ENCODE measurements around the gene CHCHD6.

CHCHD6 gene, protein sequence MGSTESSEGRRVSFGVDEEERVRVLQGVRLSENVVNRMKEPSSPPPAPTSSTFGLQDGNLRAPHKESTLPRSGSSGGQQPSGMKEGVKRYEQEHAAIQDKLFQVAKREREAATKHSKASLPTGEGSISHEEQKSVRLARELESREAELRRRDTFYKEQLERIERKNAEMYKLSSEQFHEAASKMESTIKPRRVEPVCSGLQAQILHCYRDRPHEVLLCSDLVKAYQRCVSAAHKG

GRCh38 chr3:126703512-126704493 is at the start of gene CHCHD6:
Gene CHCHD6, plus strand, starts transcription at chr3:126704240. Its CDS starts 73 bp downstream, at chr3:126704313.
- Mint-ChIP-seq H3K4me1 (peaks cover 27% of the 10 kb centered on the region), H3K9me3 (no peaks in the 10 kb centered on the region), H3K27ac (peak within 1 kb of the TSS; percentile 88), H3K4me3 (peak within 1 kb of the TSS; percentile 96), H3K27me3 (peaks cover 45% of the 10 kb centered on the region), H3K36me3 (peaks cover 6% of the 10 kb centered on the region)
- ATAC-seq = peak; percentile 99

DNA sequence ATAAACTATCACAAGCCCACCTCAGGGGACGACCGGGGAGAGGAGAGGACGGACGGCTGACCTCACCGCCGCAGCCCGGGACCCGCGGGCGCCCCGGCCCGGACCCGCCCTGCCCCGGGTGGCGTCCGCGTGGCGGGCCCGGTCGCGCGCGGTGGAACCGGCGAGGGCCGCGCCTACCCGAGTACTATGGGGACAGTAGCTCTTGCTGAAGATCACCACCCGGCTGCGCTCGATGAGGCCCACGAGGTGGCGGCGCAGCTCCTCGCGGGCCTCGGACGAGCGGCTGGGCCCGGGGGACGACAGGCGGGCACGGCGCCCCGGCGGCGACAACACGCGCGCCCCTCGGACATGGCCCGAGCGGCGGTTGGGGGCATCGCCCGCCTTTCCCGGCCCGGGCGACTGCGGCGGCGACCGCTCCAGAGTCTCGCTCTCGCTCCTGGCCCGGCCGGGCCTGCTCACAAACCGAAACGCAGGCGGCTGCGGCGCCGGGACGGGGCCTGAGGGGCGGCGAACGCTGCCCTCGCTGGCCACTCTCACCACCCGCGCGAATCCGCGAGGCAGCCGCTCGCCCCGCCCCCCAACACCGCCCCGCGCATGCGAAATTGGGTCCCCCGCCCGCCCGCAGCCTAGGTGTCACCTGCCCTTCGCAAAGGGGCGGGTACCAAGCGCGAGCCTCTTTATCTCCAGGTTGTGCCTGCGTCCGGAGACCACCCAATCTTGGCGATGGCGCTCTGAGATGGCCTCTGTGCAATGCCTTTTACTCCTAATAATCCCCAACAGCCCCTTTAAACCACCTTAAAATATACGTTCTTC is 49.3 kb upstream of the CHCHD6 start, which contains the start of gene TXNRD3:
Gene TXNRD3, minus strand, starts transcription at position 554 of the 813 bp plus-strand sequence.
- no peak within 1 kb of the TSS for H3K27ac Mint-ChIP-seq

DNA sequence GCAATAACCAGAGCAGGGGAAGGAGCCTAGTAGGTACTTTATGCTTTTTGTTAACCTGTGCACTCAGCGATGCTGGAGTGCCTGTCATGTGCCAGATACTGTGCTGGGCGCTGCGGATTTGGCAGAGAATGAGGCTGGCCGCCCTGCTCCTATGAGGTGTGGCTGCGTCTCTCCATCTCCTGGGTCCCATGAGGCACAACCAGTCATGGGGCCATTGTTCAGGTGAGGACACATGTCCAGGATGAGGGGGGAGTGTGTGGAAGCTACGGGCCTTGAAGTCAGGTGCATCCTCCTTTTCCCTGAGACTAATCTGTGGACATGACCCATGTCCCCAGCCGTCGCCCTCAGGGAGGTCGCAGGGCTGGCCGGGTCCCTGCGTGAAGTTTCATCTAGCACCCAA is 48.2 kb upstream of the CHCHD6 start:
- no peaks in the 10 kb centered on the region for H3K9me3 Mint-ChIP-seq
- no peaks in the 10 kb centered on the region for H3K36me3 Mint-ChIP-seq
- H3K27me3 Mint-ChIP-seq = peaks cover 59% of the 10 kb centered on the region
- no peak for ATAC-seq
- no peak overlapping the region for H3K27ac Mint-ChIP-seq
- no peak overlapping the region for H3K4me3 Mint-ChIP-seq
- H3K4me1 Mint-ChIP-seq = no peaks in the 10 kb centered on the region

More for the DNA sequence above, 49.3 kb upstream of the CHCHD6 start, which contains the start of gene TXNRD3:
- H3K4me3 Mint-ChIP-seq = peak within 1 kb of the TSS; percentile 81
- ATAC-seq = peak; percentile 87
- peaks cover 48% of the 10 kb centered on the region for H3K27me3 Mint-ChIP-seq
- H3K4me1 Mint-ChIP-seq = no peaks in the 10 kb centered on the region
- no peaks in the 10 kb centered on the region for H3K36me3 Mint-ChIP-seq
- H3K9me3 Mint-ChIP-seq = no peaks in the 10 kb centered on the region

DNA sequence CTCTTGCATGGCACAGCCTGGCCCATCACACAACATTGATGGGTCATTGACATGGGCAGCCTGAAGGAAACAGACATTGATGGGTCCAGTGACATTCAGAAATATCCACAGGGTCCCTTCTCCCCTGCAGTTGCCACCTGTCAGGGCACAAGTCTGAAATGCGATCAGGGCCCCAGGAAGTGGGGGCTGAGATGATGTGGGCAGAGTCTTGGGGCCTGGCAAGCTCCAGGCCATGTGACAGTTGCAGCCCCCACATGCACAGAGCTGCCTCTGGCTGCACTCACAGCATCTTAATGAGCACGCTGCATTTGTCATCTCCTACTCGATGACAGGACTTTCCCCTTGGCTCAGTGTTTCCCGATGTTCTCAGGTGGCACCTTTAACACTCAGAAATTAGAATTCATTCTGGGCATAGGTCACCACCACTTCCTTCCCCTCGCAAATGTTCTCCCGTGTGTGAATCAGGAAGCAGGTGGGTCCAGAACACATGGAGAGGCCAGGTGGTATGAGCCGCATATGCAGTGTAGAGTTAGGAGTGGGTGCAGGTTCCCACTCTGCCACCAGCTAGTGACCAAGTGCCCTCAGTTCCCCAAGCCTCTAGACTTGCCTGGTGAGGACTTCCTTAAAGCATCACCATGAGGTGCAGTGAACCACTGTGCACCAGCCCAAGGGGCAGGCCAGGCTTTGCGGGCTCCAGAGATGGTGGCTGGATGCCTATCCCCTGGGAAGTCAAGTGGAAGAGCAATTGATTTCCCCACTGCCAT is 47.5 kb upstream of the CHCHD6 start:
- Mint-ChIP-seq H3K27ac (no peak overlapping the region), H3K27me3 (peaks cover 64% of the 10 kb centered on the region), H3K4me1 (no peaks in the 10 kb centered on the region), H3K4me3 (no peak overlapping the region), H3K9me3 (no peaks in the 10 kb centered on the region), H3K36me3 (no peaks in the 10 kb centered on the region)
- no peak for ATAC-seq

DNA sequence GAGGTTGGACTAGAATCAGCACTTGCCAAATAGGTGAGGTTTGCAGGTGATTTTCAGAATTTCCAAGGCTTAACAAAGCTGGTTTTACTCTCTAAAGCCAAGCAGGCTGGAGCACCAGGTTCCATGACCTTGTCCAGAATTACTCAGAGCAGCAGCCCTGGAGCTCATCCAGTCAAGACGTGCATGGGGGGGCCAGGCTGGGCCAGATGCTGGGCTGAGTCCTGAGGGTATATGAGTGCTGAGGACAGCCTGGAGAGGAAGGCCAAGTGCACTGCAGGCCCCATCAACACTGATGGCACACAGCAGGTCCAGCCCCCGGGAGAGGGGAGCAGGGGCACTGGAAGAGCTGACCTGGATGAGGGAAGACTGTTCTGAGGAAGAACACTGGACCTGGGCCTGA is 46.1 kb upstream of the CHCHD6 start:
- H3K4me1 Mint-ChIP-seq = no peaks in the 10 kb centered on the region
- peaks cover 70% of the 10 kb centered on the region for H3K27me3 Mint-ChIP-seq
- H3K27ac Mint-ChIP-seq = no peak overlapping the region
- no peak for ATAC-seq
- H3K36me3 Mint-ChIP-seq = no peaks in the 10 kb centered on the region
- no peak overlapping the region for H3K4me3 Mint-ChIP-seq
- H3K9me3 Mint-ChIP-seq = no peaks in the 10 kb centered on the region

GRCh38 chr3:126658584-126658983 is 45.5 kb upstream of the CHCHD6 start:
- H3K9me3 Mint-ChIP-seq = no peaks in the 10 kb centered on the region
- H3K4me1 Mint-ChIP-seq = no peaks in the 10 kb centered on the region
- H3K36me3 Mint-ChIP-seq = no peaks in the 10 kb centered on the region
- no peak overlapping the region for H3K4me3 Mint-ChIP-seq
- H3K27ac Mint-ChIP-seq = no peak overlapping the region
- ATAC-seq = no peak
- H3K27me3 Mint-ChIP-seq = peaks cover 71% of the 10 kb centered on the region

- no peak for ATAC-seq
- peaks cover 1% of the 10 kb centered on the region for H3K4me1 Mint-ChIP-seq
- H3K9me3 Mint-ChIP-seq = no peaks in the 10 kb centered on the region
- H3K27ac Mint-ChIP-seq = no peak overlapping the region
- H3K27me3 Mint-ChIP-seq = peaks cover 77% of the 10 kb centered on the region
- H3K36me3 Mint-ChIP-seq = no peaks in the 10 kb centered on the region
- no peak overlapping the region for H3K4me3 Mint-ChIP-seq
These were observed 43.8 kb upstream of the CHCHD6 start for GRCh38 chr3:126659915-126660886.

GRCh38 chr3:126661532-126662364 is 42.3 kb upstream of the CHCHD6 start:
- Mint-ChIP-seq H3K4me3 (no peak overlapping the region), H3K27ac (no peak overlapping the region), H3K4me1 (peaks cover 16% of the 10 kb centered on the region), H3K36me3 (no peaks in the 10 kb centered on the region), H3K27me3 (peaks cover 80% of the 10 kb centered on the region), H3K9me3 (no peaks in the 10 kb centered on the region)
- ATAC-seq = no peak

GRCh38 chr3:126663257-126663656 is 40.8 kb upstream of the CHCHD6 start:
- Mint-ChIP-seq H3K27me3 (peaks cover 65% of the 10 kb centered on the region), H3K27ac (no peak overlapping the region), H3K4me1 (peaks cover 16% of the 10 kb centered on the region), H3K36me3 (no peaks in the 10 kb centered on the region), H3K9me3 (no peaks in the 10 kb centered on the region), H3K4me3 (no peak overlapping the region)
- no peak for ATAC-seq

DNA sequence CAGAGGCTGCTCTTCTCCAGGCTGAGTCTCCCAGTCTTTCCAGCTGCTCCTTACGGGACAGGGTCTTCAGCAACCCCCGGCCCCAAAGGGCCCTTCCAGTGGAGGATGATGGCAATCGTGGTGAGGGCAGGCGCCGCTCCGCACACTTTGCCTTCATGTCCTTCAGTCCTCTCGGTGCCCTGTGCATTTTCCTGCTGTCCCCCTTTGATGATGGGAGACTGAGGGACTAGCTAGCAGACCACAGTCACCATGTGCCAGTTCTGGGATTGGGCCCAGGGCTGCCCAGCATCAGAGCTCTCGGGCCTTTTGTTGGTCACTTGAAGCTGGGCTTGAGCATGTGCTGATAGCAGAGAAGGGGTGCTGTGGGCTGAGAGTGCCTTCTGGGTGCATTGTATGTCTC is 40.3 kb upstream of the CHCHD6 start:
- ATAC-seq = no peak
- no peak overlapping the region for H3K4me3 Mint-ChIP-seq
- H3K36me3 Mint-ChIP-seq = no peaks in the 10 kb centered on the region
- no peak overlapping the region for H3K27ac Mint-ChIP-seq
- peaks cover 60% of the 10 kb centered on the region for H3K27me3 Mint-ChIP-seq
- no peaks in the 10 kb centered on the region for H3K9me3 Mint-ChIP-seq
- peaks cover 16% of the 10 kb centered on the region for H3K4me1 Mint-ChIP-seq

DNA sequence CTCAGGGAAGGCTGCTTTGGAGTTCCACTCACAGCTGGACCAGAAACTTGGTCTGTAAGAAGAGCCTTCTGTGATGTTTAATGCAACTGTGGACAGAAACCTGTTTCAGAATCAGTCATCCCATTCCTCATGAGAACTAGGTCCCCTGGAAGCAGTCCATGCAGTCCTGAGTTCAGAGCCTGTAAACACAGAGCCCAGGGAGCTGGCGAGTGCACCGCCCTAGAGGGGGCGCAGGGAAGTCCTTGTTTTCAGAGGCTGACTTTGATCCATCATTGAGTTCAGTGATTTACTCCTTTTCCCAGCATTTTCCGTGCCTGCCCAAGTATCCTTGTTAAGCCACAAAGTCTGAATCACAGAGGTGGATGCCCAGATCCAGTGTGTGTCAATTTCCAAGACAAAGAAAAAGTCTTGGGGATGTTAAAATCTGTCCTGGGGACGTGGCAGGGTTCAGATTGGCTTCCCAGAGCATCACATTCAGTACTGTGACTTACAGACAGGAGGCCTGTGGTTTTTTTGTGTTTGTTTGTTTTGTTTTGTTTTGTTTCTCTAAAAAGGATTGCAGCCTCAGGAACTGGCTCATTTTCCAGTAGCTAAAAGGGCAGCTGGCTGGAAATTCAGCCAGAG is 39.3 kb upstream of the CHCHD6 start:
- Mint-ChIP-seq H3K9me3 (no peaks in the 10 kb centered on the region), H3K4me1 (peaks cover 16% of the 10 kb centered on the region), H3K4me3 (no peak overlapping the region), H3K36me3 (no peaks in the 10 kb centered on the region), H3K27me3 (peaks cover 55% of the 10 kb centered on the region), H3K27ac (no peak overlapping the region)
- no peak for ATAC-seq

GRCh38 chr3:126665221-126665936 is 38.7 kb upstream of the CHCHD6 start:
- Mint-ChIP-seq H3K9me3 (no peaks in the 10 kb centered on the region), H3K27me3 (peaks cover 49% of the 10 kb centered on the region), H3K36me3 (no peaks in the 10 kb centered on the region), H3K27ac (no peak overlapping the region), H3K4me1 (peaks cover 16% of the 10 kb centered on the region), H3K4me3 (no peak overlapping the region)
- ATAC-seq = no peak

Measured in stimulated activated memory B cell treated with anti-CD40 and anti-IgM and Interleukin-4, amounts not matched to agents 10 μg/mL and 1 μg/mL and 100 μg/mL, for 72 hours (primary cell).